HG03045 (cell line): Measurements from ENCODE around the gene HSPB6.
"Not testable (repeated sequence)": the region's sequence is repeated elsewhere in the genome, so short reads cannot be mapped to it uniquely, and the experiment has no call there.

ENCODE experiments used
- ATAC-seq: cut with Tn5 transposase; IDR thresholded peaks from one replicate; pipeline ENCODE4 v1.9.1; 2021; ENCODE audit warnings: mild to moderate bottlenecking, moderate library complexity; ENCODE audit not compliant: unreplicated experiment

The HSPB6 gene

GRCh38 chr19:35786299-35787160 lies 29.7 kb upstream of the HSPB6 start:
- no peak for ATAC-seq

GRCh38 chr19:35785339-35785627 lies 28.5 kb upstream of the HSPB6 start:
- no peak for ATAC-seq

DNA sequence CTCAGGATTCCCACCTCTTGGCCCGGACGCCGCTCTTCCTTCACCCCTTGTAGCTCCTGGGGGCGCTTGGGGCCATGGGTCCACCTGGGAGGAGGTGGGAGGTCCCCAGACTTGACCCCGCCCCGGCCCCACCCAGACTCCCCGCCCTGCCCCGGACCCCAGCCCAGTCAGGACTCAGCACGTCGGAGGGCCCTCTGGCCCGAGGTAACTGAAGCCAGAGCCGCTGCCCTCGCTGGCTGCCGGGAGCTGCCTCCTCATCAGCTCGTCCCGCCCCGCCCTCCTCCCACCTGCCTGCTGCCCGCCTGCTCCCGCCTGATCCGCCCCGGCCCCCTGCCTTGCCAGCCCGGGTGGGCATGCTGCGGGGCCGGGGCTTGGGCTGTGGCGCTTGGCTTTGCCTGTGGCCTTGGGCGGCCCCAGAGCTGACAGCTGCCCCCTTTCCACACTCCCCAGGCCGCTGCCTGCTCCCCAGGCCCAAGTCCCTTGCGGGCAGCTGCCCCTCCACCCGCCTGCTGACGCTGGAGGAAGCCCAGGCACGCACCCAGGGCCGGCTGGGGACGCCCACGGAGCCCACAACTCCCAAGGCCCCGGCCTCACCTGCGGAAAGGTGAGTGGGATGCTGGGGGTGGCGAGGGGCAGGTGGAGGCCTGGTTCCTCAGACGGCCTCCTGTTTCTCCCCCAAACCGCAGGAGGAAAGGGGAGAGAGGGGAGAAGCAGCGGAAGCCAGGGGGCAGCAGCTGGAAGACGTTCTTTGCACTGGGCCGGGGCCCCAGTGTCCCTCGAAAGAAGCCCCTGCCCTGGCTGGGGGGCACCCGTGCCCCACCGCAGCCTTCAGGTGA lies 27.9 kb upstream of the HSPB6 start:
- ATAC-seq: no peak

DNA sequence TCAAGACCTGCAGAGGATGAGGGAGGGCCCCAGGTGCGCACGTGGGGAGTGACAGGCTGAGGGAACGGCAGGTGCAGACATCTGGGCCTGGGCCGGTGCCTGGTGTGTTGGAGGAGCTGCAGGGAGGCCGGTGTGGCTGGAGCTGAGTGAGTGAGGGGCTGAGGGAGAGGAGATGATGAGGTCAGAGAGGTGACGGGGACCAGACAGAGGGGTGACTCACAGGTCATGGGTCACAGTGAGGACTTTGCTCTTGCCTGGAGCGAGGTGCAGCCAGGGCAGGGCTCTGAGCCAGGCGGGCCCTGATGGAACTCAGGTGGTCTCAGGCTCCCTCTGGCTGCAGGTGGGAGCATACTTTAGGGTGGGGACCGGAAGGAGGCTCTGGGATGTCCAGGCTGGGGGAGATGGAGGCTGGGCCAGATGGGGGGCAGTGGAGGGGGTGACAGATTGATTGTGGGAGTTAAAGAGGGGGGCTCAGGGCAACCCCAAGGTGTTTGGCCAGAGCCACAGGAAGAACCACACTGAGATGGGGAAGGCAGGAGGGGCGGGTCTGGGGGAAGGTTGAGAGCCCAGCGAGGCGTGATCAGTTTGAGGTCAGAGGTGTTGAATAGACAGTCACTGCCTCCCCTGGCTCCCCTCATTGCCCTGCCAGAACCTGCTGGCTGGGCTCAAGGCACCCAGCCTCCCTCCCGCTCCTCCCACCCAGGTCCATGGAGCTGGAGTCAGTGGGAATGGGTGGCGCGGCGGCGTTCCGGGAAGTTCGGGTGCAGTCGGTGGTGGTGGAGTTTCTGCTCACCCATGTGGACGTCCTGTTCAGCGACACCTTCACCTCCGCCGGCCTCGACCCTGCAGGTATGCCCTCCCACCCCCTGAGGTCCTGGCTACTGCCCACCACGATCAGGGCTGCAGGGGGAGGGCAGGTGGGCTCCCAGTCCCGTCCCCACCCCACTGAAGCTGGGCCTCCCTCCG lies 26.9 kb upstream of the HSPB6 start:
- no peak for ATAC-seq

GRCh38 chr19:35782589-35782988 lies 25.8 kb upstream of the HSPB6 start:
- ATAC-seq: no peak

GRCh38 chr19:35781650-35782049 lies 24.8 kb upstream of the HSPB6 start:
- ATAC-seq: no peak

- ATAC-seq: no peak
Observed at GRCh38 chr19:35780717-35781116, 23.9 kb upstream of the HSPB6 start.

- no peak for ATAC-seq
Observed at GRCh38 chr19:35780058-35780457, 23.2 kb upstream of the HSPB6 start.

DNA sequence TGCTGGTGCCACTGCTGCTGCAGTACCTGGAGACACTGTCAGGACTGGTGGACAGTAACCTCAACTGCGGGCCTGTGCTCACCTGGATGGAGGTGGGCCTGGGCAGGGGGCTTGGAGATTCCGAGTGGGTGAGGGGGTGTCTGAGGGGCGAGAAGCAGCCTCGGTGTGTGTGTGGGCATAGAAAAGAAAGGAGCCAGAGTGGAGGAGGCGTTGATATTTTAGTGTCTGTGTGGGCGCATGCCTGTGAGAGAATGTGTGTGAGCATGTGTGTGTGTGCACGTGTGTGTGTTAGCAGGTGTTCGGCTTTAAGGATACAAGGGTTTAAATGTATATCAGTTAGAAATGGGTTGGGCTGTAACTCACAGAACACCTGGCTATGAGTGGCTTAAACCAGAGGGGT lies 22.2 kb upstream of the HSPB6 start:
- no peak for ATAC-seq

DNA sequence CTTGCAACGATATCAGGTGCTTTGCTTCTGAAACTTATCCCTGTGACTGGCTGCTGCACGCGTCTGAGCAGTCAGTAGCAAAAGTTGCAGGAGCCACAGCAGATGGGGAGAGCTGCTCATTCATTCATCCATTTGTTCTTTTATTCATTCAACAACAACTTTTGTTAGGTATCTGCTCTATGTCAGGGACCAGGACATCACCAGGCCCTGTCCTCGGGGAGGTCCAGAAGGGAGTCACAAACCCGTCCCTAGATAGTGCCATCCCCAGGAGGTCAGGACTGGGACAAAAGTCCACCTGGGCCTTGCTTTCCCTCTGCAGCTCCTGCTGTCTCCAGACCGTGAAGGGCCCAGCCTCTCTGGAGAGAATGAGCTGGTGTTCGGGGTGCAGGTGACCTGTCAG lies 21.1 kb upstream of the HSPB6 start:
- no peak for ATAC-seq

DNA sequence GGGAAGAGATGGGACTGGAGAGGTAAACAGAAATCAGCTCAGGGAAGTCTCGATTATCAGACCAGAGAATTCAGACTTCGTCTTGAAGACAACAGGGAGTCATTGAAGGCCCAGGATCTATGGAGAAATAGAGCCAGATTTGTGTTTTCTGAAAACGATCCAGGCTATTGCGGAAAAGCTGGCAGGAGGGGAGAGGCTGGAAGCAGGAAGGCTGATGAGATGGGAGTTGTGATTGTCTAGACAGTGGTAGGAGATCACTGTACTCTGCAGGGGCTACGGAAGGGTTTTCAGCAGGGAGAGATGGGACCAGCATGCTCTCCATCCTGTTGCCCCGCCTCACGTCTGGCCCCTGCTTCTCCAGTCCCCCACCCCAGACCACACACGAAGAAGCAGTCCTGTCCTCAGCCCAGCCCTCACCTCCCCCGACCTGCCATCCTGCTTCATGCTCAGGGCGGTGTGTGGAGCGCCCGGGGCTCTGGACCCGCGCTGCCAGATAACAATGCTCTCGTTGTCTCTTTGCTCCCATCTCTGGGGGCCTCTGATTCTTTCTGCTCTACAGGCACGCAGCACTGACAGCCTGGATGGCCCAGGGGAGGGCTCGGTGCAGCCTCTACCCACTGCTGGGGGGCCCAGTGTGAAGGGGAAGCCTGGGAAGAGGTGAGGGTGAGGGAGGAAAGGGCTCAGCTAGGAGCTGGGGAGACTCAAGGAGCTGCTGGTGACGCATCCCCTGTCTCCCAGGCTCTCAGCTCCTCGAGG lies 20.4 kb upstream of the HSPB6 start:
- no peak for ATAC-seq

DNA sequence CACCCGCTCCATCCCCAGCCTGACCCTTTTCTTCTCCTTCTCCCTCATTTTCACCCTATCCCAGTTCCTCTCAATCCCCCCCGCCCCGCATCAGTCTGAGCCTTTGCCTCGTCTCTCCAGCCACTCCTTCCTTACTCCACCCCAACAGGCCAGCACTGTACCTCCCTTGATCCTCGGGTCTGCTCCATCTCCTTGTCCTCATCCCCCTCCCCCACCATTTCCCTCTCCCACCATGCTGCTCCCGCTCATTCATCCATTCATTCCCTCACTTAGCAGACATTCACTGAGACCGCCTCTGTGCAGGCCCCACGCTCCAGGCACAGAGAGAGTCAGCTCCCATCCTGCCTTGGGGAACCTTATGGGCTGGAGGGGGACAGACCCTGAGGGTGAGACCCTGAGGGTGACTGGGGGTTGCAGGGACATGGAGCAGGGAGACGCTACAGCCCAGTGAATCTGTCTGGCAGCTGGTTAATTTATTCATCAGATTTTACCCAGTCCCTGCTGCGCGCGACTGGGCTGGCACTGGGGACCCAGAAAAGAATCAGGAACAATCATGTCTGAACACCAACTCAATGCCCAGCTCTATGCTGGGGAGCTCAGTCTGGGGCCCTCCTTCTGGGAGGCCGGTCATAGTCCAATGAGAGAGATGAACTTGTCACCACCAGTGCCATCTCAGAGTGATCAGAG lies 19.4 kb upstream of the HSPB6 start:
- ATAC-seq: no peak

- ATAC-seq: peak; percentile 92
Observed at GRCh38 chr19:35775298-35776101, 18.7 kb upstream of the HSPB6 start, which contains the start of gene ARHGAP33. Gene ARHGAP33, plus strand, starts transcription at chr19:35775564. Its CDS starts 95 bp downstream, at chr19:35775659.

DNA sequence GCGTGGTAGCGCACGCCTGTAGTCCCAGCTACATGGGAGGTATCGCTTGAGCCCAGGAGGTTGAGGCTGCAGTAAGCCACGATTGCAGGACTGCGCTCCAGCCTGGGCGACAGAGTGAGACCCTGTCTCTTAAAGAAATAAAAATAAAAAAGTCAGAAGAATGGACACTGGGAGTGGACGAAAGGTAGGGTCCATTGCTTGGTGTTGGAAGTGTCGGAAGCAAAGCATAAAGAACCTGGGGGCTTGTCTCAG lies 18.1 kb upstream of the HSPB6 start:
- peak; percentile 5 for ATAC-seq

DNA sequence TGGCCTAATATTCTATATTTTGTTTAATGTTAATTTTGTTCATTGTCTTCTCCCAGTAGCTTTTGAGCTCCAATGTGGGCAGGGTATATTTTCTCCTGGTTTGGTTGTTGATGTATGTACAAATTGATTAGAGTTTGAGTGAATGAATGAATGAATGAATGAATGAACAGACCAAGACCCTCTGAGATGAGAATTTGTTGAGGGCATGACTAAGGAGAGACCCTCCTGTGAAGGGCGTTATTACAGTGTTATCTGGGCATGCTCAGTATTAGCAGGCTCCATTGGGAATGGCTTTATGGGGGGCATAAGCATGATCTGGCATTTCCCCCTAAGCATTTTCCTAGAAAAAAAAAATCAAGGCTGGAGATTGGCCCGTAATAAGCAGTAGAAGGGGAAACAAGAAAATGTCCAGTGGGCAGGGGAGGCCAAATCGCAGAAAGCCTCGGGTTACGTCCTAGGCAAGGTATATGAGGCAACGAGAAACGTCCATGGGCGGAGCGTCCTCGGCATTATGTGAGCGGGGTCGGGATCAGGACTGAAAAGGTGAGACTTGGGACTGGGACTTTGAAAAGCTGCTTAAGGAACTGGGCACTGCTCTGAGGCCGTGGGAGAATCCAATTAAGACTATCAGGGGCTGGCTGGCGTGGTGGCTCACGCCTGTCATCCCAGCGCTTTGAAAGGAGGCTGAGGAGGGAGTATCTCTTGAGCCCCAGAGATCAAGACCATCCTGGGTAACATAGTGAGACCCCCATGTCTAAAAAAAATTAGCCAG lies 17.6 kb upstream of the HSPB6 start:
- ATAC-seq: no peak

GRCh38 chr19:35773020-35773806 lies 16.4 kb upstream of the HSPB6 start:
- ATAC-seq: no peak

DNA sequence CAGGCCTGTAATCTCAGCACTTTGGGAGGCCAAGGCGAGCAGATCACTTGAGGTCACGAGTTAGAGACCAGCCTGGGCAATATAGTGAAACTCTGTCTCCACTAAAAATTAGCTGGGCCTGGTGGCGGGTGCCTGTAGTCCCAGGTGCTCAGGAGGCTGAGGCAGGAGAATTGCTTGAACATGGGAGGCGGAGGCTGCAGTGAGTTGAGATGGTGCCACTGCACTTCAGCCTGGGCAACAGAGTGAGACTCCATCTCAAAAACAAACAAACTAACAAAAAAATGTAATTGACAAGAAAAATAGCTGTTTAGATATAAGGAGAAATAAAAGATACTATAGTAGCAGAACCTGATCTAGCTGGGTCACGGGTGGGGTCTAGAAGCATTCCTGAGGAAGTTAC lies 15.5 kb upstream of the HSPB6 start:
- not testable (repeated sequence) for ATAC-seq

GRCh38 chr19:35768082-35768421 lies 11.2 kb upstream of the HSPB6 start:
- ATAC-seq: no peak
